GM18502 (cell line): ENCODE results near the gene EDIL3.
"Not testable (repeated sequence)": the region's sequence is repeated elsewhere in the genome, so short reads cannot be mapped to it uniquely, and the experiment has no call there.

Experiments used
- ATAC-seq: cut with Tn5 transposase; IDR thresholded peaks from one replicate; pipeline ENCODE4 v1.9.1; 2021; ENCODE audit warnings: mild to moderate bottlenecking; ENCODE audit not compliant: unreplicated experiment, poor library complexity

Gene EDIL3

DNA sequence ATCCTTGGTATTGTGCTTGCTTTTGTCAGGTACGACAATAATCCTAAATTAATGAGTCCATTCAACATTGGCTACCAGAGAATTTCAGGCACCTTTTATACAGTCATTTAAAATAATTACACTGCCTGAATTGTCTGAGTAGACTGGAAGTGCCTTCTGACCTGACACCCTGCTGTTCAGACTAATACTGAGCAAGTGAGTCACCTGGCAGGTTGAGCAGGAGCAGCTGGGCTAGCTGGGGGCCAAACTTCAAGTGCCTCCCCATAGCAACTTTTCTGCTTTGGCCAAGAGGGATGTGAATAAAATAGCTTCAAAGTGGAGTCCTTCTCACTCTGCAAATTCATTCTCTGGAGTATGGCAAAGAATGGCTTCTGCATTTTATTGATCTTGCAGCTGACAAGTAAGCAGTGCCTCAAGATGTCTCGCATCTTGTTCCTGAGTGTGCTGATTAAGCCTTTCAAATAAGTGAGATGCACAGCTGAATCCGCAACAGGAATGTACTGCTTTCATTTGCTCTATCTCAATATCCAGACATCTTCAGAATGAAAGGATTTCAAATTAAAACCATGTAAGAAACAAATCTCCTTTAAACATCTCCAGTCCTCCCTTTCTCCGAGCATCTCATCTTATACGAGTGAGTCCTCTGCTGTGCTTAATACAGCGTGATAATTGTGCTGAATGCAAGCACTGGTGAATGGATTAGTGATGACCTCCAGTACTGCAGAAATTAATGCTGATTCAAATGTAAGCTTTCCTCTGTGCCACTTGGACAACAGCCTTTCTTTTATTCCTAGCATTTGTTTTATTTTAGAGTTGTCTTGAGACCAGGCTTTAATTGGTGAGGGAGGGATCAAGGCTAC, 271.2 kb downstream of the EDIL3 start:
- no peak for ATAC-seq

DNA sequence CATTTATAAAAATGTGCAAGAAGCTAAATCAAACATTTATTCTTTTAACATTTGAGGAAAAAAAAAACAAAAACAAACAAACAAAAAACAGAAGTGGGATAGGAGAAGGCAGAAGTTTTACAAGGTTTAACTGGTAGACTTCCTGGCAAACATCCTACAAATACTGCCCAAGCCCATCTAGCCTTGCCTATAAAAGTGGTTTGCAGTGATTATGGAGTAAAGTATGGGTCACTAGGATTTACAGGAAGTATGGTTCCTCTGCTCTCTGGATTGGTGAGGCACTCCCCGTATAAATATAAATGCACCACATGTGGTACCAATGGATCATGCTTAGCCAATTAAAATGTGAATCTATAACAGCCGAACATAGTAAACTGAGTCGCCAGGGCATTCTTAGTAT, 291.9 kb downstream of the EDIL3 start:
- ATAC-seq, result no peak

DNA sequence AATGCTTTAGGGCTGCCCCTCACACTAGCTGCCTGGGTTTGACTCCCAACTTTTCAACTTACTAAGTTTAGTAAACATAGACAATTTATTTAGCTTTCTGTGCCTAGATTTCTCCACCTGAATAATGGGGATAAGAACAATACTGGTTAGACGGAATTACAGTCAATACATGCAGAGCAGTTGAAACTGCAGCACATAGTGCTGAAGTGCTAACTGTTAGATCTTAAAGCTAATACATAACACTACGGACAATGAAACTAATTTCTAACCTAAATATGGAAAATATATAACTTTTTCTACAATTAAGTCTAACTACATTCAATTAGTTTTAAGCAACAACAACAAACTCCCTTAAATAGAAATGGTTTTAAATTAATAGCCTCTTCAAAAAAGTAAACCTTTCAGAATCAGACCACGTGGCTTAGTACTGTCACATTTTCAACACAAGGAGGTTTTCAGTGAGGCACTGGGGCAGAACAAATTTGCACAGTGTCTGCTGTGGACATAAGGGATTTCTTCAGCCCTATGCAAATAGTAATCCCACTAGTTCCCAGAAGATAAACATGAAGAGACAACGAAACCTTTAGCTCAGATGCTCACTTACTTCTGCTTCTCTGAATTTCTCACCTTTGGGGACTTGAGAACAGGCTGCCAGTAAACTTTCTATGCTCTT, 293.4 kb downstream of the EDIL3 start:
- ATAC-seq, result no peak

DNA sequence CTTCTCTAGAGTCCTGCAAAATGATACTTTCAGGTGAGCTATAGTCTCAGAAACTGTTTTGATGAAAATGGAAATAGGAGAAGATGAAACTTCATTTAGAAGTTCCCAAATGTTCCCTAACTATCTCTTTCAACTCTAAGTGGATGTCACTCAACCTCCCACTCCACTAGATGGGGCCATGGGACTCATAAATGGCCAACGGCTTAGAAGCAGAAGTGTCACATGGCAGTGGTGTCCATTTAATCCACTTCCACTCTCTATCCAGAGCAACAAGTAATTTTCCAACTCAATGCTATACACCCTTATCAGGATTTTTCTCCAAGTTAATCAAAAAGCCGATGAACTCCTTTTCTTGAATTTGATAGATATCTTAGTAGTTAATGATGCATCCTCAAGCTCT, 295.7 kb downstream of the EDIL3 start:
- ATAC-seq, result peak; percentile 46

GRCh38 chr5:84086511-84086910, 298.2 kb downstream of the EDIL3 start:
- ATAC-seq, result no peak

- no peak for ATAC-seq
Measured at GRCh38 chr5:84085387-84086041, 299.2 kb downstream of the EDIL3 start.

GRCh38 chr5:84080908-84081307, 303.8 kb downstream of the EDIL3 start:
- ATAC-seq, result no peak

GRCh38 chr5:84072339-84072738, 312.3 kb downstream of the EDIL3 start:
- ATAC-seq, result no peak

GRCh38 chr5:84069608-84070179, 315.0 kb downstream of the EDIL3 start:
- ATAC-seq, result no peak

DNA sequence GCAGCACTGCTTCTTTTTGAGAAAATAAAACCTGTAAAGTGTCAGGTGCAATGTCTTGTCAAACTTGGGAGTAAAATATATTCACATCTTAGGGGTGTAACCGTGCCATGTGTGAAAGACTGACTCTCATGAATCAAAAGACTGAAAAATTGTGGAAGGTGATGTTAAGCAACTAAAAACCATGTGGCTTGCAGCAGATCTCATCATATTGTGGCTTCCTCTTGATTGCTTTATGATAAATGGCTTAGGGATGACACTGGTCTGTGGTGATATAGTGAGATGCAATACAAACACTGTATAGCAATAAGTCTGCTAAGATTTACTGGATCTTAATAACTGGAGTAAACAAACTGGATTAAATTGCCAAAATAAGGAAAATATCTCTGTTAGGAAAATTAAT, 321.6 kb downstream of the EDIL3 start:
- no peak for ATAC-seq

- ATAC-seq, result no peak
Measured at GRCh38 chr5:84059672-84060071, 325.0 kb downstream of the EDIL3 start.

- ATAC-seq, result no peak
Measured at GRCh38 chr5:84058561-84058960, 326.1 kb downstream of the EDIL3 start.

DNA sequence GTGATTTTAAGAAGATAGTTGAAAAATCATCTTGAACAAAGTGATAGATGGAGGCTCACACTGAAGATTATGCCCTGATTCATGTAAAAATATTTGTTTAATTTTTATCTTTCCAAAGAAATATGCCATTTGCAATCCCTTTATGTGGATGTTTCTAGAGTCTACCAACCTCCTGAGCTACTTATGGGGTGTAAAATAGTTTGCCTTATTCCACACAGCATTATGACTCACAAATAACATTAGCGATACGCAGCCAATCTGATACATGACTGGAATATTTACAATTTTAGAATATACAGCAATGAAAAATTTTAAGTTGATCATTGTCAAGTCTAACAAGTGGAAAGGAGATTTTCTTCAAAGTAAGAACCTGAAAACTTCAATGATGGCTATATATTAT, 327.5 kb downstream of the EDIL3 start:
- no peak for ATAC-seq

DNA sequence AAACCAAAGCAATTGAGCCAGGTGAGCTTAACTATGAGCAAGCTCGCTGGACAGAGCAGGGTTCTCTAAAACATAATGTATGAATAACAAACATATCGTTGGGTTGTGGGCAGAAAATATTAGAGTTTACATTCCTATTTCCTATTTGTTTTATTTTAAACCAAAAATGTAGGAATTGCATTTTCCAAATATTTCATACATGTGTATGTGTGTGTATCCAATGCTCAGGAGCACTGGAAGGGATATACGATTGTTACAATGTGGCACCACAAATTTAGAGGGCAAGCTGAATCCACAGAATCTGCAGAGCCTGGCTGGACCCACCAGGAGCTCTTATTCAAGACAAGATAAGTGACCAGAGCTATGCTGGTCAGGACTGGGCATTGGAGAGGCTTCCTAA, 338.7 kb downstream of the EDIL3 start:
- ATAC-seq, result no peak

GRCh38 chr5:84036842-84037241, 347.8 kb downstream of the EDIL3 start:
- ATAC-seq, result no peak

- ATAC-seq, result no peak
Measured at GRCh38 chr5:84032324-84032723, 352.4 kb downstream of the EDIL3 start.

GRCh38 chr5:84028093-84028492, 356.6 kb downstream of the EDIL3 start:
- ATAC-seq, result no peak

DNA sequence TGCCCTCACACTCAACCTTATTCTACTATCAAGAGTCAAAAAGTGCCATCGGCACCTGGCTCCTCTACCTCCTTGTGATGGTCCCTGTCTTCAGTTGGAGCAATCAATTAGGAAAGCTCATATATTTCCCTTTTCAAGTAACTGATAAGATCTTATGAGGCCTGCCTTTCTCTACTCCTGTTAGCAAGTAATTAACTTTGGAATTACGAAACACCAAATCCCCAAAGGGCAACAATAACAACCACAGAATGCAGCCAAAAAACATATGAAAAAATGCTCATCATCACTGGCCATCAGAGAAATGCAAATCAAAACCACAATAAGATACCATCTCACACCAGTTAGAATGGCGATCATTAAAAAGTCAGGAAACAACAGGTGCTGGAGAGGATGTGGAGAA, 366.2 kb downstream of the EDIL3 start:
- not testable (repeated sequence) for ATAC-seq

DNA sequence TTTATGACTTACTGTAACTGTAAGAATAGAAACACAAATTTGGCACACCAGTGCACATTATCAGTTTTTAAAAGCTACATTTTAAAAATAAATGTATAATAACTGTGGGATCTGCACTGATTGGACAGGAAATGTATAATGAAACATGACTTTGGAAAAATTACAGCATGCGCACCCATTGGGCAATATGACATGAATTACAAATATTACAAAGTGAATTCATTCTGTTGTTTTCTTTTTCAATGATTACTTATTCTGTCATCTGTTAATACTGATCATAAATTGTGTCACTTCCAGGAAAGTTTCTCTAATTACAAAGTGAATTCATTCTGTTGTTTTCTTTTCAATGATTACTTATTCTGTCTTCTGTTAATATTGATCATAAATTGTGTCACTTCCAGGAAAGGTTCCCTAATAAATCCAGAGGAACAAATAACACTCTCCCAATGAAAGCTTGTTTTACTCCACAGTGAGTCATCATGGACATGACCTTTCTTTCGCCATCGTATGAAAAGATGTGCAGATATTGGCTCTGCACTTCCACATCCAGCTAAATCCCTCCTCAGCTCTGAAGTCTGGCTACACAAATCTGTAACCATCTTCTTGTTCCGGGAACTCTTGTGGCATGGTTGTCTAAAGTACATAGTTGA, 367.0 kb downstream of the EDIL3 start:
- no peak for ATAC-seq

- ATAC-seq, result no peak
Measured at GRCh38 chr5:84016085-84016484, 368.6 kb downstream of the EDIL3 start.
